Bronchial epithelial cell (primary cell): Measurements from ENCODE around the gene DCAF8. TPM values are rescaled to one million over a fixed set of nuclear protein-coding genes. Genes with fewer than 3 reads are reported as not detected.

Source experiments
- DNase-seq: peaks from one replicate; pipeline ENCODE4 v3.0.0-alpha.2; 2010; ENCODE audit warnings: low read depth
- FAIRE-seq: peaks from 2 replicates; lab custom pipeline; 2011; peaks lifted over from hg19 to GRCh38; lab: Jason Lieb, UNC
- H3K27me3 ChIP-seq: 2 replicates; pipeline ENCODE4 v1.5.1; 2011; ENCODE audit warnings: low read length; ENCODE audit not compliant: control insufficient read depth, insufficient read depth
- H3K36me3 ChIP-seq: 2 replicates; pipeline ENCODE4 v1.5.1; 2011; ENCODE audit warnings: low read length; ENCODE audit not compliant: control insufficient read depth, insufficient read depth
- H3K4me3 ChIP-seq: 2 replicates; pipeline ENCODE4 v1.5.1; 2011; ENCODE audit warnings: mild to moderate bottlenecking, low read depth, low read length, control low read depth
- total RNA-seq: library from RNA; depleted of rRNA; stranded (reverse); fragments of >200 nt; gene quantifications from 2 replicates; pipeline ENCODE4 v1.2.1, GENCODE V29; 2014
- TF ChIP-seq, protein P1 (sequence below): IDR thresholded peaks from 2 replicates; pipeline ENCODE4 v1.5.1; 2011; ENCODE audit warnings: mild to moderate bottlenecking, moderate library complexity, low read length, control low read depth, inconsistent platforms; ENCODE audit not compliant: insufficient read depth, severe bottlenecking

The DCAF8 gene
- total RNA-seq, 1 donor from 2014 or later = 57.4 TPM

DNA sequence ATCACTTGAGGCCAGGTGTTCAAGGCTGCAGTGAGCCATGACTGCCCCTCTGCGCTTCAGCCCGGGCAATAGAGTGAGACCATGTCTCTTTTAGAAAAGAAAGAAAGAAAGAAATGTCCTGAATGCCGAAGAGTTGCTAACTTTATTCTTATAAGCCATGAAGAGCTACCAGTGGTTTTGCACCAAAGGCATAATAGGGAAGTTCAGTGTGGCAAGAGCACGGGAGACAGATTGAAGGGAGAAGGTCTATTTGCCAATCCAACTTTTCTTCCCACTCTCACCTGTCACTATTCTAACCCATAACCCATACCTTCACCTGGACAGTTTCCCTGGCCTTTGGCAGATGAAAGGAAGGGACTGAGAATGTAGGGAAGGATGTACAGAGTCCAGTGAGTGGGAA is 61.6 kb downstream of the DCAF8 start:
- Histone ChIP-seq H3K36me3 (no peaks in the 10 kb centered on the region), H3K27me3 (no peaks in the 10 kb centered on the region), H3K4me3 (no peak overlapping the region)
- FAIRE-seq (no peak), DNase-seq (no peak)
- TF ChIP-seq, protein P1, sequence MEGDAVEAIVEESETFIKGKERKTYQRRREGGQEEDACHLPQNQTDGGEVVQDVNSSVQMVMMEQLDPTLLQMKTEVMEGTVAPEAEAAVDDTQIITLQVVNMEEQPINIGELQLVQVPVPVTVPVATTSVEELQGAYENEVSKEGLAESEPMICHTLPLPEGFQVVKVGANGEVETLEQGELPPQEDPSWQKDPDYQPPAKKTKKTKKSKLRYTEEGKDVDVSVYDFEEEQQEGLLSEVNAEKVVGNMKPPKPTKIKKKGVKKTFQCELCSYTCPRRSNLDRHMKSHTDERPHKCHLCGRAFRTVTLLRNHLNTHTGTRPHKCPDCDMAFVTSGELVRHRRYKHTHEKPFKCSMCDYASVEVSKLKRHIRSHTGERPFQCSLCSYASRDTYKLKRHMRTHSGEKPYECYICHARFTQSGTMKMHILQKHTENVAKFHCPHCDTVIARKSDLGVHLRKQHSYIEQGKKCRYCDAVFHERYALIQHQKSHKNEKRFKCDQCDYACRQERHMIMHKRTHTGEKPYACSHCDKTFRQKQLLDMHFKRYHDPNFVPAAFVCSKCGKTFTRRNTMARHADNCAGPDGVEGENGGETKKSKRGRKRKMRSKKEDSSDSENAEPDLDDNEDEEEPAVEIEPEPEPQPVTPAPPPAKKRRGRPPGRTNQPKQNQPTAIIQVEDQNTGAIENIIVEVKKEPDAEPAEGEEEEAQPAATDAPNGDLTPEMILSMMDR = no peak

DNA sequence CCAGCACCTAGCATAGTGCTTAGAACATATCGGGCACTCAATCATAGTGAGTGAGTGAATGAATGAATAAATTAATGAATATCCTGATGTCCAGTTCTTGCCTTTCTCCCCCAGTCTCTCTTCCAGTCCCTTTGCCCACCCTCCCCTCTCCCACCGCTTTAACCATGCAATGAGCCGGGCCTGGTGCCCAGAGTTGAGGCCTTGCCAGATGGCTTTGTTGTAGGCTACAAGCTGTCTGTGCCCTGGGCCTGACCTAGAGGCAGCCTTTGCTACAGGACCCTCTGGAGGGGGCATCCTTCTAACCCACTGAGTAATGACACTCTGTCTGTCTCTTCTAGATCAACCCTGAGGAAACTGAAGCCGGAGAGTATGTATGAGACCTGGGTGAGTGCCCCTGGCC is 65.1 kb downstream of the DCAF8 start:
- FAIRE-seq = no peak
- no peak overlapping the region for H3K4me3 ChIP-seq
- no peaks in the 10 kb centered on the region for H3K27me3 ChIP-seq
- no peak for DNase-seq
- no peaks in the 10 kb centered on the region for H3K36me3 ChIP-seq
- TF ChIP-seq, protein P1 = no peak

DNA sequence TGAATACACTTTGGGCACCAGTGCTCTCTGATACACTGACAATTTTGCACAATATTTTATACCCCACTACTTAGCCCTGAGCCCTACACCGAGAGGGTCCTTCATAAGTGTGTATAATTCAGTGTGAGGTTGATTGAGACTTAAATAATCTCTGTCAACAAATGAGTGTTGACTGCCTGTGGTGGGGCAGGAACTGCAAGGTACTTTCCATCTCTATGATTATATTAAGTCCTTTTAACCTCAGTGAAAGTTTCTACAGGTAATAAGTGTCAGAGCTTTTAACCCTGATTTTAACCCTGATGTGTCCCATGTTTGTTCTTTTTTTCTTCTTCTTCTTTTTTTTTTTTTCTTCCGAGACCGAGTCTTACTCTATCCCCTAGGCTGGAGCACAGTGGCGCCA is 66.2 kb downstream of the DCAF8 start:
- Histone ChIP-seq H3K27me3 (no peaks in the 10 kb centered on the region), H3K36me3 (no peaks in the 10 kb centered on the region), H3K4me3 (no peak overlapping the region)
- no peak for DNase-seq
- no peak for FAIRE-seq
- TF ChIP-seq, protein P1 = no peak

DNA sequence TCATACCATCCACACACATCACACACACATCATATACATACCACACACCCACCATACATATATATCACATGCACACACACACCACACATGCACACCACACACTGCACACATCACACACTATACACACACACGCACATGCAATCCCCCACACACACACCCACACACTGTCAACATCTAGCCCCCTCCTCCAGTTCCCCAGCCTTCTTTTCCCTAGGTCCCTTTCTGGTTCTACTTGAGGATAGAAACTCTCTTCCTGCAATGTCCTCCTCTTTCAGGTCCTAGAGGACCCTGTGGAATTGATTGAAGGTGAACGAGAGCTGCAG is 67.7 kb downstream of the DCAF8 start:
- no peaks in the 10 kb centered on the region for H3K36me3 ChIP-seq

DNA sequence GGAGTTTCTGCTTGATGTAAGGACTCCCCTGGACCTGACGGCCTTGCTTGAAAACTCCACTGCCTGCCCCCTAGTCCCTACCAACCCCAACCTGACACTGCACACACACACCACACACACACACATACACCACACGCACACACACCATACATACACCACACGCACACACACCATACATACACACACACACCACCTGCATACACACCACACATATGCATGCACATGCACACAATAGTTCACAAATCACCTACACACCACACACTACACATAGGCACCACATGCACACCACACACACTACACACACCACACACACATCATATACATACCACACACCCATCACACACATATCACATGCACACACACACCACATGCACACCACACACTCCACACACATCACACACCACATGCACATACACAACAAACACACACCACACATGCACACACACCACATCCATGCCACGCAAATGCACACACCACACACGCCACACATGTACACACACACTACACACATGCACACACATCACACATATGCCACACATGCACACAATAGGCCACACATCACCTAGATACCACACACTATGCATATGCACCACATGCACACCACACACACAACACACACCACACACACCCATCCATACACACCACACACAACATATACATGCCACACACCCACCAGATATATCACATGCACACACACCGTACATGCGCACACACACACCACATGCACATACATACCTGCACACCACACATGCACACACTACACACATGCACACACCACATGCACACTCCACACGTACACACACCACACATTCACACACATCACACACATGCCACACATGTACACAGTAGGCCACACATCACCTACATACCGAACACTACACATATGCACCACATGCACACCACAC is 68.3 kb downstream of the DCAF8 start:
- FAIRE-seq (peak; percentile 98), DNase-seq (no peak)
- TF ChIP-seq, protein P1 = no peak
- no peaks in the 10 kb centered on the region for H3K36me3 ChIP-seq
- no peak overlapping the region for H3K4me3 ChIP-seq
- H3K27me3 ChIP-seq = no peaks in the 10 kb centered on the region

More for the DNA sequence above, 67.7 kb downstream of the DCAF8 start:
- DNase-seq (no peak), FAIRE-seq (no peak)
- TF ChIP-seq, protein P1 = no peak
- Histone ChIP-seq H3K4me3 (no peak overlapping the region), H3K27me3 (no peaks in the 10 kb centered on the region)
